ENCODE data around the gene SF3A2. TPM values are rescaled to one million over a fixed set of nuclear protein-coding genes. Genes with fewer than 3 reads are reported as not detected.

Gene SF3A2
- total RNA-seq, 1 donor, result 101 TPM

- DNase-seq (ENCODE audit: low read depth in 2 of 3, low spot score in 2 of 3), result no peak
Observed at GRCh38 chr19:2226051-2226839, 10.4 kb upstream of the SF3A2 start.

- DNase-seq (ENCODE audit: low read depth in 2 of 3, low spot score in 2 of 3), result no peak
Observed at GRCh38 chr19:2226840-2227360, 9.7 kb upstream of the SF3A2 start.

GRCh38 chr19:2227415-2228156 is 9.0 kb upstream of the SF3A2 start:
- DNase-seq (ENCODE audit: low read depth in 2 of 3, low spot score in 2 of 3), result no peak

- DNase-seq (ENCODE audit: low read depth in 2 of 3, low spot score in 2 of 3), result no peak
Observed at GRCh38 chr19:2228157-2229030, 8.2 kb upstream of the SF3A2 start.

GRCh38 chr19:2229103-2230032 is 7.3 kb upstream of the SF3A2 start:
- DNase-seq (ENCODE audit: low read depth in 2 of 3, low spot score in 2 of 3), result no peak

GRCh38 chr19:2230033-2230531 is 6.5 kb upstream of the SF3A2 start:
- DNase-seq (ENCODE audit: low read depth in 2 of 3, low spot score in 2 of 3), result no peak

GRCh38 chr19:2230807-2231533 is 5.7 kb upstream of the SF3A2 start:
- DNase-seq (ENCODE audit: low read depth in 2 of 3, low spot score in 2 of 3), result no peak

- no peak for DNase-seq (ENCODE audit: low read depth in 2 of 3, low spot score in 2 of 3)
Observed at GRCh38 chr19:2231621-2232221, 4.9 kb upstream of the SF3A2 start.

- no peak for DNase-seq (ENCODE audit: low read depth in 2 of 3, low spot score in 2 of 3)
Observed at GRCh38 chr19:2232286-2233151, 4.1 kb upstream of the SF3A2 start.

GRCh38 chr19:2233601-2234280 is 2.9 kb upstream of the SF3A2 start:
- DNase-seq (ENCODE audit: low read depth in 2 of 3, low spot score in 2 of 3), result no peak

- DNase-seq (ENCODE audit: low read depth in 2 of 3, low spot score in 2 of 3), result no peak
Observed at GRCh38 chr19:2234996-2235380, 1.6 kb upstream of the SF3A2 start.

- no peak for DNase-seq (ENCODE audit: low read depth in 2 of 3, low spot score in 2 of 3)
Observed at GRCh38 chr19:2235381-2236063, 1.1 kb upstream of the SF3A2 start.

- DNase-seq (ENCODE audit: low read depth in 2 of 3, low spot score in 2 of 3), result no peak
Observed at GRCh38 chr19:2236064-2236313, 635 bp upstream of the SF3A2 start.

- DNase-seq (ENCODE audit: low read depth in 2 of 3, low spot score in 2 of 3), result no peak
Observed at GRCh38 chr19:2237051-2237868, 636 bp downstream of the SF3A2 start.

- DNase-seq (ENCODE audit: low read depth in 2 of 3, low spot score in 2 of 3), result no peak
Observed at GRCh38 chr19:2237869-2238153, 1.2 kb downstream of the SF3A2 start.

- DNase-seq (ENCODE audit: low read depth in 2 of 3, low spot score in 2 of 3), result no peak
Observed at GRCh38 chr19:2239173-2239572, 2.5 kb downstream of the SF3A2 start.
